Brain pericyte (primary cell): ENCODE measurements around the gene ST3GAL5.

ENCODE experiments used
- DNase-seq: peaks from one replicate; pipeline ENCODE4 v3.0.0-alpha.2; 2012; ENCODE audit warnings: low read depth, low spot score

ST3GAL5 gene

DNA sequence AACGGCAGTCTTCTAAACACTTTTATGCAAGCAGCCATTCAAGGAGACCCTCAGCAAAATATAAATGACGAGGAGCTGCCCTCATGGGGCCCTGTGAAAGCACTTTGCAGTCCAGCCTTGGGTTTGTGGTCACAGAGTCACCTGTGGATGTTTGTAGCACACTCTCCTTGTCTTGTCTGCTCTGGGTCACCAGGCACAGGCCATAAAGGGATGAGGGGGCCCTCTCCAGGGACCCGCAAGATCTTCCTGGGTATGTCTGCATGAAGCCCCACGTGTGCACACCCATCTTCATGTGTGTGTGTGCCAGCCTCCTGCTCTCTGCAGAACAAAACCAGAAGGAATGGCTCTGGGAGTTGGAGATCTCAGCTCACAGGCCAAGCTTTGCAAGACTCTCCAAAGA, 98.8 kb downstream of the ST3GAL5 start:
- DNase-seq = no peak

- no peak for DNase-seq
Observed at GRCh38 chr2:85789271-85789670, 99.5 kb downstream of the ST3GAL5 start.

DNA sequence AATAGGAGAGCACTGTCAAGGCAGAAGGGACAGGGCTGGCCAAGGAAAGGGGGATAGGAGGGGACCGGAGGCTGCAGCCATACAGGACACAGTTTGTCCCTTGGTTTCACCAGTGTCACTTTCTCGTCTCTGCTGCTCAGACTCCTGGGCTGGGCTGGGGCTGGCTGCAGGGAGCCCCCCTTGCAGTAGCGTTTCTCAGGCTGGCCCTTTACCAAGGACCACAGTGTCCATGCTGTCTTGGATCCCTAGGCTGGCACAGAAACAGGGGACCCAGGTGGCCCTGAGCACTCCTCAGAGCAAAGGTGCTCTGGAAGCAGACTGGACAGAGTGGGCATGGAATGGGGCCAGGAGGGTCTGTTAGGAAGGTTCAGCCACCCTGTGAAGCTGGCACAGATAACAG, 100.2 kb downstream of the ST3GAL5 start:
- DNase-seq = no peak

GRCh38 chr2:85787981-85788340, 100.8 kb downstream of the ST3GAL5 start:
- no peak for DNase-seq

DNA sequence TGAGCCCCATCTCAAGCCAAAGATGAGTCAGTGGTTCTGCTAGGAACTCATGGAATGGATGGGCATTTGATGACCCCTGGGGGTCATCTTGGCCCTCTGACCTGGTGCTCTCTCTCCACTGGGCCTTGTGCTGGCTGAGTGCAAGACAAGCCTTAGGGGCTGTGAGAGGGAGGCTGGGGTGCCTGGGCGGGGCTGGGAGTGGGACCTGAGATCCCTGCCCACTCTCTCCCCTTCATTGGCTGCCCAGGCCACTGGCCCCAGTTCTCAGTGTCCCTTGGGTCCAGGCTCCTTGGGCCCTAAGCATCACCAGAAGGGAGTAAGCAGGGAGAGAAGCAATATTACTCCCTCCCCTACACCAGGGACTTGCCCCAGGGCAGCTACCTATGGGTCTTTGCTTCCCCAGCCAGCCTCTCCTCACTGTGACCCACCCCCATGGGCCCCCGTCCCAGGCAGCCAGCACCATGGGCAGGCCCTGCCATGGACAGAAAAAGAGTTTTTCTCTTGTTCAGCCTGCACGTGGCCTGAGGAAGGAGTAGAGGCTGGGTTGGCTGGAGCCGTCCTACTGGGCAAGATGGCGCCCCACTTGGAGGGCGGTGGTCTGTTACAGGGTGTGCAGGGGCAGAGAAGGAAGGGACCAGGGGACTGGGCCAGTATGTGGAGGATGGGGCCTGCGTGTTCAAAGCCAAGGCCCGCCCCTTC, 101.4 kb downstream of the ST3GAL5 start:
- DNase-seq = no peak
